Glomerular visceral epithelial cell (primary cell): ENCODE results near the gene ORM1.
"Not testable (repeated sequence)": the region's sequence is repeated elsewhere in the genome, so short reads cannot be mapped to it uniquely, and the experiment has no call there.

Experiments
- DNase-seq: peaks from one replicate; pipeline ENCODE4 v3.0.0-alpha.2; 2016; ENCODE audit errors: extremely low spot score

The ORM1 gene

GRCh38 chr9:114304416-114305188, 18.3 kb upstream of the ORM1 start:
- no peak for DNase-seq

GRCh38 chr9:114307899-114308267, 15.0 kb upstream of the ORM1 start:
- no peak for DNase-seq

- no peak for DNase-seq
Measured at GRCh38 chr9:114308361-114308950, 14.4 kb upstream of the ORM1 start.

GRCh38 chr9:114309096-114309495, 13.8 kb upstream of the ORM1 start:
- DNase-seq, result no peak

- no peak for DNase-seq
Measured at GRCh38 chr9:114310471-114311450, 12.1 kb upstream of the ORM1 start.

GRCh38 chr9:114311571-114312512, 11.1 kb upstream of the ORM1 start:
- no peak for DNase-seq

- no peak for DNase-seq
Measured at GRCh38 chr9:114312513-114312875, 10.4 kb upstream of the ORM1 start.

- DNase-seq, result no peak
Measured at GRCh38 chr9:114313186-114313585, 9.7 kb upstream of the ORM1 start.

GRCh38 chr9:114314256-114314867, 8.5 kb upstream of the ORM1 start:
- DNase-seq, result no peak

- DNase-seq, result no peak
Measured at GRCh38 chr9:114314881-114315722, 7.8 kb upstream of the ORM1 start.

- DNase-seq, result no peak
Measured at GRCh38 chr9:114315723-114316363, 7.1 kb upstream of the ORM1 start.

GRCh38 chr9:114316605-114317230, 6.2 kb upstream of the ORM1 start:
- DNase-seq, result peak; percentile 15

GRCh38 chr9:114317665-114318357, 5.1 kb upstream of the ORM1 start:
- no peak for DNase-seq

GRCh38 chr9:114318416-114318815, 4.5 kb upstream of the ORM1 start:
- no peak for DNase-seq

- DNase-seq, result no peak
Measured at GRCh38 chr9:114319147-114319546, 3.8 kb upstream of the ORM1 start.

- peak; percentile 47 for DNase-seq
Measured at GRCh38 chr9:114320710-114321109, 2.2 kb upstream of the ORM1 start.

- peak; percentile 48 for DNase-seq
Measured at GRCh38 chr9:114321759-114322158, 1.1 kb upstream of the ORM1 start.

- not testable (repeated sequence) for DNase-seq
Measured at GRCh38 chr9:114322160-114322818, 609 bp upstream of the ORM1 start.
